Adipocyte (in vitro differentiated cells): Measurements from ENCODE around the gene BCAR3.
"Not testable (repeated sequence)": the region's sequence is repeated elsewhere in the genome, so short reads cannot be mapped to it uniquely, and the experiment has no call there.

Experiments used
- DNase-seq: peaks from one replicate; pipeline ENCODE4 v3.0.0-alpha.2; 2015; ENCODE audit warnings: low read depth
- H3K27me3 ChIP-seq: replicated peaks from 2 replicates; pipeline ENCODE4 v1.7.0; 2013; ENCODE audit warnings: mild to moderate bottlenecking, low read length, moderate library complexity; ENCODE audit not compliant: control insufficient read depth, insufficient read depth
- H3K36me3 ChIP-seq: 2 replicates; pipeline ENCODE4 v1.7.0; 2013; ENCODE audit warnings: low read length, mild to moderate bottlenecking, moderate library complexity; ENCODE audit not compliant: control insufficient read depth, insufficient read depth, severe bottlenecking
- H3K4me1 ChIP-seq: 2 replicates; pipeline ENCODE4 v1.7.0; 2013; ENCODE audit warnings: mild to moderate bottlenecking, low read length, moderate library complexity; ENCODE audit not compliant: control insufficient read depth, insufficient read depth
- H3K4me3 ChIP-seq: 2 replicates; pipeline ENCODE4 v1.7.0; 2013; ENCODE audit warnings: mild to moderate bottlenecking, low read length, moderate library complexity
- H3K9ac ChIP-seq: 2 replicates; pipeline ENCODE4 v1.7.0; 2013; ENCODE audit warnings: mild to moderate bottlenecking, low read length, moderate library complexity
- H3K9me3 ChIP-seq: 2 replicates; pipeline ENCODE4 v1.7.0; 2013; ENCODE audit warnings: mild to moderate bottlenecking, low read length, moderate library complexity; ENCODE audit not compliant: control insufficient read depth

The BCAR3 gene

GRCh38 chr1:93565496-93566206, 116.0 kb downstream of the BCAR3 start:
- H3K36me3 ChIP-seq: peaks cover 85% of the 10 kb centered on the region

GRCh38 chr1:93559695-93560094, 121.9 kb downstream of the BCAR3 start:
- H3K9me3 ChIP-seq: no peaks in the 10 kb centered on the region

More at GRCh38 chr1:93565496-93566206, 116.0 kb downstream of the BCAR3 start:
- H3K9ac ChIP-seq: no peak overlapping the region
- peak; percentile 41 for DNase-seq
- peaks cover 24% of the 10 kb centered on the region for H3K4me1 ChIP-seq
- no peaks in the 10 kb centered on the region for H3K27me3 ChIP-seq
- no peaks in the 10 kb centered on the region for H3K9me3 ChIP-seq
- H3K4me3 ChIP-seq: no peak overlapping the region

GRCh38 chr1:93559045-93559444, 122.6 kb downstream of the BCAR3 start:
- H3K4me1 ChIP-seq: peaks cover 13% of the 10 kb centered on the region
- no peak for DNase-seq
- no peaks in the 10 kb centered on the region for H3K27me3 ChIP-seq
- H3K9ac ChIP-seq: no peak overlapping the region
- no peak overlapping the region for H3K4me3 ChIP-seq
- H3K9me3 ChIP-seq: no peaks in the 10 kb centered on the region
- H3K36me3 ChIP-seq: peaks cover 43% of the 10 kb centered on the region

More at GRCh38 chr1:93559695-93560094, 121.9 kb downstream of the BCAR3 start:
- DNase-seq: no peak
- no peaks in the 10 kb centered on the region for H3K27me3 ChIP-seq
- H3K4me3 ChIP-seq: no peak overlapping the region
- peaks cover 46% of the 10 kb centered on the region for H3K36me3 ChIP-seq
- no peak overlapping the region for H3K9ac ChIP-seq
- peaks cover 7% of the 10 kb centered on the region for H3K4me1 ChIP-seq

- no peak for DNase-seq
- H3K36me3 ChIP-seq: peaks cover 24% of the 10 kb centered on the region
- H3K9ac ChIP-seq: no peak overlapping the region
- no peaks in the 10 kb centered on the region for H3K9me3 ChIP-seq
- H3K4me3 ChIP-seq: no peak overlapping the region
- H3K4me1 ChIP-seq: peaks cover 26% of the 10 kb centered on the region
- no peaks in the 10 kb centered on the region for H3K27me3 ChIP-seq
Observed at GRCh38 chr1:93556291-93556690, 125.3 kb downstream of the BCAR3 start.

GRCh38 chr1:93554883-93555872, 126.5 kb downstream of the BCAR3 start:
- H3K4me1 ChIP-seq: peaks cover 26% of the 10 kb centered on the region
- no peak overlapping the region for H3K4me3 ChIP-seq
- no peak for DNase-seq
- peaks cover 23% of the 10 kb centered on the region for H3K36me3 ChIP-seq
- H3K27me3 ChIP-seq: no peaks in the 10 kb centered on the region
- H3K9ac ChIP-seq: no peak overlapping the region
- no peaks in the 10 kb centered on the region for H3K9me3 ChIP-seq

- peak; percentile 66 for DNase-seq
- Histone ChIP-seq H3K36me3 (peaks cover 17% of the 10 kb centered on the region), H3K4me1 (peaks cover 26% of the 10 kb centered on the region)
- H3K9ac ChIP-seq, H3K4me3 ChIP-seq, H3K27me3 ChIP-seq, H3K9me3 ChIP-seq: not testable (repeated sequence)
Observed at GRCh38 chr1:93553886-93554490, 127.6 kb downstream of the BCAR3 start.

GRCh38 chr1:93552741-93553455, 128.7 kb downstream of the BCAR3 start:
- Histone ChIP-seq H3K27me3 (no peaks in the 10 kb centered on the region), H3K36me3 (peaks cover 23% of the 10 kb centered on the region), H3K4me3 (no peak overlapping the region), H3K4me1 (peaks cover 26% of the 10 kb centered on the region), H3K9me3 (no peaks in the 10 kb centered on the region), H3K9ac (no peak overlapping the region)
- DNase-seq: peak; percentile 55

GRCh38 chr1:93549811-93550210, 131.8 kb downstream of the BCAR3 start:
- Histone ChIP-seq H3K9ac (no peak overlapping the region), H3K27me3 (no peaks in the 10 kb centered on the region), H3K36me3 (peaks cover 31% of the 10 kb centered on the region), H3K9me3 (no peaks in the 10 kb centered on the region), H3K4me3 (no peak overlapping the region), H3K4me1 (peaks cover 20% of the 10 kb centered on the region)
- no peak for DNase-seq

GRCh38 chr1:93549131-93549530, 132.5 kb downstream of the BCAR3 start:
- H3K36me3 ChIP-seq: peaks cover 31% of the 10 kb centered on the region
- DNase-seq: no peak
- no peak overlapping the region for H3K4me3 ChIP-seq
- no peaks in the 10 kb centered on the region for H3K9me3 ChIP-seq
- no peaks in the 10 kb centered on the region for H3K27me3 ChIP-seq
- no peak overlapping the region for H3K9ac ChIP-seq
- peaks cover 13% of the 10 kb centered on the region for H3K4me1 ChIP-seq

GRCh38 chr1:93546162-93546863, 135.3 kb downstream of the BCAR3 start:
- Histone ChIP-seq H3K27me3 (no peaks in the 10 kb centered on the region), H3K36me3 (peaks cover 31% of the 10 kb centered on the region)

More at GRCh38 chr1:93546162-93546863, 135.3 kb downstream of the BCAR3 start:
- DNase-seq: no peak
- Histone ChIP-seq H3K9ac (no peak overlapping the region), H3K4me3 (no peak overlapping the region), H3K4me1 (no peaks in the 10 kb centered on the region), H3K9me3 (no peaks in the 10 kb centered on the region)
